Mesothelial cell of epicardium (in vitro differentiated cells): Measurements from ENCODE around the gene FGF14. TPM values are rescaled to one million over a fixed set of nuclear protein-coding genes. Genes with fewer than 3 reads are reported as not detected.
"Not testable (repeated sequence)": the region's sequence is repeated elsewhere in the genome, so short reads cannot be mapped to it uniquely, and the experiment has no call there.

Source experiments
- DNase-seq, 2 experiments: peaks; one replicate each; pipeline ENCODE4 v3.0.0; 2021; ENCODE audit warnings: low spot score in 2 of 2; ENCODE audit not compliant: unreplicated experiment in 2 of 2
- H3K27ac Mint-ChIP-seq: 2 replicates; pipeline ENCODE4 v1.8.0; 2021; ENCODE audit warnings: mixed read lengths
- H3K27me3 Mint-ChIP-seq: 2 replicates; pipeline ENCODE4 v1.8.0; 2021; ENCODE audit warnings: low read depth, mixed read lengths
- H3K36me3 Mint-ChIP-seq: 2 replicates; pipeline ENCODE4 v1.8.0; 2021; ENCODE audit warnings: mixed read lengths
- H3K4me1 Mint-ChIP-seq: 2 replicates; pipeline ENCODE4 v1.8.0; 2021; ENCODE audit warnings: mixed read lengths
- H3K4me3 Mint-ChIP-seq: 2 replicates; pipeline ENCODE4 v1.8.0; 2021; ENCODE audit warnings: mild to moderate bottlenecking, moderate library complexity, mixed read lengths
- H3K9me3 Mint-ChIP-seq: 2 replicates; pipeline ENCODE4 v1.8.0; 2021; ENCODE audit warnings: mixed read lengths
- total RNA-seq: library from RNA; stranded (reverse); gene quantifications from 3 replicates; pipeline ENCODE4 v1.2.1, GENCODE V29; 2021
- TF ChIP-seq, protein P1 (sequence below): fragments of 200-600 bp; sonication (generic); IDR thresholded peaks from one replicate; pipeline ENCODE4 v1.5.0; 2021; ENCODE audit warnings: antibody characterized with exemption; ENCODE audit not compliant: unreplicated experiment

Gene FGF14
- total RNA-seq, 1 donor from 2014 or later = 0.02 TPM

DNA sequence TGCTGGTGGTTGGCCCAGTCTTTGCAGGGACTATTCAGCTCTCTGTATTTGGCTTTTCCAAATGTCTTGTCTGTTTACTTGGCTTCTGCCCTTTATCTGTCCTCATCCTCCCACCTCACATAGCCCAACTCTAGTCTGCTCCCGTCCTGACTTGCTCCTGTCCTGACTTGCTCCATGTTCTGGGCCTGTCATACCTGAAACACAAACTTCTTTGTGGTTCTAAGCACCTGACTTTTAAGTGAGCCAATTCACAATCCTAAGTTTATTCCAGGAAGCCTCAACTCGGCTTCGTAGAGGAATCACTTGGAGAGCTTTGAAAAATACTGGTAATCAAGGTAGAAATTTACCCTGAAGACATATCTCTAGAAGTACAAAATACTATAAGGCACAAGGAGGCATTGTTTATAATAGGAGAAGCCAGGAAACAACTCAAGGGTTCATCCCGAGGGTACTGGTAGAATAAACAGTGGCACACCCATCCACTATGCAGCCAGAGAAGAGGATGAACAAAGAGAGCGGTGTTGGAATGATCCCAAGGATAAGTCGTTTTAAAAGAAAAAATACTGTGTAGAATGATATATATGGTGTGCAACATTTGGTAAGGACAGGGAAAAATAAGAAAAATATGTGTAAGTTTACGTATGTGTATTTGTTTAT is 284.5 kb downstream of the FGF14 start:
- no peak overlapping the region for H3K27ac Mint-ChIP-seq
- no peaks in the 10 kb centered on the region for H3K9me3 Mint-ChIP-seq
- H3K27me3 Mint-ChIP-seq = peaks cover 17% of the 10 kb centered on the region
- TF ChIP-seq, protein P1, sequence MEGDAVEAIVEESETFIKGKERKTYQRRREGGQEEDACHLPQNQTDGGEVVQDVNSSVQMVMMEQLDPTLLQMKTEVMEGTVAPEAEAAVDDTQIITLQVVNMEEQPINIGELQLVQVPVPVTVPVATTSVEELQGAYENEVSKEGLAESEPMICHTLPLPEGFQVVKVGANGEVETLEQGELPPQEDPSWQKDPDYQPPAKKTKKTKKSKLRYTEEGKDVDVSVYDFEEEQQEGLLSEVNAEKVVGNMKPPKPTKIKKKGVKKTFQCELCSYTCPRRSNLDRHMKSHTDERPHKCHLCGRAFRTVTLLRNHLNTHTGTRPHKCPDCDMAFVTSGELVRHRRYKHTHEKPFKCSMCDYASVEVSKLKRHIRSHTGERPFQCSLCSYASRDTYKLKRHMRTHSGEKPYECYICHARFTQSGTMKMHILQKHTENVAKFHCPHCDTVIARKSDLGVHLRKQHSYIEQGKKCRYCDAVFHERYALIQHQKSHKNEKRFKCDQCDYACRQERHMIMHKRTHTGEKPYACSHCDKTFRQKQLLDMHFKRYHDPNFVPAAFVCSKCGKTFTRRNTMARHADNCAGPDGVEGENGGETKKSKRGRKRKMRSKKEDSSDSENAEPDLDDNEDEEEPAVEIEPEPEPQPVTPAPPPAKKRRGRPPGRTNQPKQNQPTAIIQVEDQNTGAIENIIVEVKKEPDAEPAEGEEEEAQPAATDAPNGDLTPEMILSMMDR = no peak
- H3K4me1 Mint-ChIP-seq = no peaks in the 10 kb centered on the region
- H3K4me3 Mint-ChIP-seq = no peak overlapping the region
- H3K36me3 Mint-ChIP-seq = no peaks in the 10 kb centered on the region
- DNase-seq = no peak

DNA sequence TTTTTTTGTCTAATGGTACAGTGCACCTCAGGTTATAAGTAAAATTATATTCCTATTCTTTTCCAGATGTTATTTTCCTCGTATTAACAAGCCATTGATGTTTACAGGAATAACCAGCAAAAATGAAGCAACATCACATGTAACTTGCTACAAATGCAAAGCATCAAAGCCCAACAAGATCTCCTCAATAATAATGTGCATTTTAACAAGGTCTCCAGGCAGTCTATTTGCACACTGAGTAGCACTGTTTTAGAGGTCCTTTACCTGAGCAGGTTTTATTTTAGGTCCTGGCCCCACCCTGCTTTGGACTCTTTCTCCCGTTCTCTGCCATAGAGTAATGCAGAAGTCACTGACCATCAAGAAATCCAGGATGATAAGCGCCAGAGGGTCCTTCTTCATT is 298.4 kb downstream of the FGF14 start:
- Mint-ChIP-seq H3K4me1 (no peaks in the 10 kb centered on the region), H3K27ac (no peak overlapping the region), H3K27me3 (peaks cover 45% of the 10 kb centered on the region), H3K9me3 (no peaks in the 10 kb centered on the region), H3K36me3 (no peaks in the 10 kb centered on the region), H3K4me3 (no peak overlapping the region)
- TF ChIP-seq, protein P1 = no peak
- DNase-seq = no peak

DNA sequence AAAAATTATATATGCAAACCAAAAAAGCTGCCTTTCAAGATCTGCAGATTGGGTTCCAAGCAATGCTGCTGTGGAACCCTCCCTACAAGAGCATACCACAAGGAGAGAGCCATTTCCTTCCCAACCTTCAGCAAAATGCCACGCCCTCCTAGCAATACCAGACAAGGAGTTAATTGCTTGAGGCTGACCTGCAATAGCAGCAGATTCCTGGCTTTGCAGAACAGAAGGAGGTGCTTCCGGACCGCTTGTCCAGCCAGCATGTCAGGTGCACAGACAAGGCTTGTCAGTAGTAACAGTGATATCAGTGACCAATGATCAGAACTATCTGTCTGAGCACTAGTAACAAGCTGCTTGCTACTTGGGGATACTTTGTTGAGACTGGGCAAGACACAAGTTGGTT is 301.6 kb downstream of the FGF14 start:
- peaks cover 2% of the 10 kb centered on the region for H3K4me1 Mint-ChIP-seq
- H3K27ac Mint-ChIP-seq = no peak overlapping the region
- H3K4me3 Mint-ChIP-seq = no peak overlapping the region
- no peaks in the 10 kb centered on the region for H3K9me3 Mint-ChIP-seq
- TF ChIP-seq, protein P1 = no peak
- H3K27me3 Mint-ChIP-seq = peaks cover 40% of the 10 kb centered on the region
- H3K36me3 Mint-ChIP-seq = no peaks in the 10 kb centered on the region
- DNase-seq = no peak

DNA sequence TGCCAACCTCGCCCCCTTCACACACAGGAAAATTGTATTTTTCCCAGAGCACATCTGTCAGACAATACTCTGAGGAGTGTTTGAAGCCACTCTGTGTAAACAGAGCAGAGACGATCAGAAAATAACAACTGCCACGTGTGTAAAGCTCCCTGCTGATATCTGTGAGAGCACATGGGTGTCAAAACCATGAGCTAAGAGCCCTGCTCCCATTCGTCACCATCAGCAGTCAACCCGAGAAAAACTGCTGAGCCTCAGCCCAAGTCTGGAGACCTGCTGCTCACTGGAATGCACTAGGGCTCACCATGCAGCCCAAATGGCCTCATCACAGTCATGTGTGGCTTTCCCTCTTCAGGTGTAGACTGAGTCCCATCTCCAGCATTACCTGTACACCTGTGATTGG is 304.1 kb downstream of the FGF14 start:
- peaks cover 41% of the 10 kb centered on the region for H3K27me3 Mint-ChIP-seq
- no peak overlapping the region for H3K4me3 Mint-ChIP-seq
- H3K27ac Mint-ChIP-seq = no peak overlapping the region
- no peak for DNase-seq
- TF ChIP-seq, protein P1 = no peak
- peaks cover 2% of the 10 kb centered on the region for H3K4me1 Mint-ChIP-seq
- H3K36me3 Mint-ChIP-seq = no peaks in the 10 kb centered on the region
- H3K9me3 Mint-ChIP-seq = peaks cover 5% of the 10 kb centered on the region

GRCh38 chr13:102093288-102093687 is 308.6 kb downstream of the FGF14 start:
- H3K4me1 Mint-ChIP-seq, H3K4me3 Mint-ChIP-seq, H3K27ac Mint-ChIP-seq, H3K9me3 Mint-ChIP-seq, DNase-seq, H3K36me3 Mint-ChIP-seq: not testable (repeated sequence)
- peaks cover 44% of the 10 kb centered on the region for H3K27me3 Mint-ChIP-seq

DNA sequence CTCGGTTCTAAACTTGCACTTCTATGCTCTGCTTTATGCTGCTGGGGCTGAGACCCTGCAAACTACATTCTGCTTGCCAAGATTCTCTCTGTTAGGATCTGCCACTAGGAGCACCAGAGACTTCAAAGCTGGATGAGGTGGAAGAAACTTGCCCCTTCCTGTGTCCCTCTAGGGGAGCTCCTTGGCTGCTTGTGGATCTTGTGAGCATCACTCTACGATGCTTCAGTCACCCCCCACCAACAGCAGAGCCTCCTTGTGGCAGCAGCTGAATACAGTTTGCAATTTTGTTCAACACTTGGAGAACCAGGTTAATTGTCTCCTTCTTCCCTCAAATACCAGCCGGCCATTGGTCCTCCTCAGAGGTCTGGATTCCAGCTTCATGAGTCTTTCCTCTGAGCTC is 310.6 kb downstream of the FGF14 start:
- no peak overlapping the region for H3K27ac Mint-ChIP-seq
- H3K9me3 Mint-ChIP-seq = peaks cover 5% of the 10 kb centered on the region
- TF ChIP-seq, protein P1 = no peak
- peaks cover 42% of the 10 kb centered on the region for H3K27me3 Mint-ChIP-seq
- H3K4me3 Mint-ChIP-seq = no peak overlapping the region
- H3K4me1 Mint-ChIP-seq = no peaks in the 10 kb centered on the region
- no peaks in the 10 kb centered on the region for H3K36me3 Mint-ChIP-seq
- DNase-seq = no peak
